Osteoblast (primary cell): Measurements from ENCODE around the gene CD3E. TPM values are rescaled to one million over a fixed set of nuclear protein-coding genes. Genes with fewer than 3 reads are reported as not detected.

Experiments used
- DNase-seq: peaks from one replicate; pipeline ENCODE4 v3.0.0; 2011; ENCODE audit warnings: low spot score, mixed read lengths; ENCODE audit not compliant: insufficient read length; ENCODE audit errors: missing footprints
- H2AFZ ChIP-seq: 2 replicates; pipeline ENCODE4 v1.6.0; 2011; ENCODE audit warnings: mild to moderate bottlenecking, low read length
- H3K27ac ChIP-seq: 2 replicates; pipeline ENCODE4 v1.5.1; 2011; ENCODE audit warnings: mild to moderate bottlenecking, low read depth, low read length, moderate library complexity
- H3K27me3 ChIP-seq: 2 replicates; pipeline ENCODE4 v1.6.0; 2012; ENCODE audit warnings: mild to moderate bottlenecking, control low read depth, inconsistent platforms, low read length, moderate library complexity; ENCODE audit not compliant: insufficient read depth
- H3K36me3 ChIP-seq: 2 replicates; pipeline ENCODE4 v1.5.1; 2011; ENCODE audit warnings: mild to moderate bottlenecking, low read length, control low read depth, moderate library complexity; ENCODE audit not compliant: insufficient read depth
- H3K4me1 ChIP-seq: 2 replicates; pipeline ENCODE4 v1.5.1; 2011; ENCODE audit warnings: mild to moderate bottlenecking, low read length, control low read depth, moderate library complexity; ENCODE audit not compliant: insufficient read depth
- H3K4me2 ChIP-seq: 2 replicates; pipeline ENCODE4 v1.6.0; 2011; ENCODE audit warnings: mild to moderate bottlenecking, low read length; ENCODE audit not compliant: insufficient read depth
- H3K4me3 ChIP-seq: fragments of 200-600 bp; sonication (generic); 3 replicates; pipeline ENCODE4 v1.5.1; 2012; ENCODE audit warnings: mild to moderate bottlenecking, low read length, inconsistent platforms; ENCODE audit not compliant: insufficient read depth
- H3K79me2 ChIP-seq: 2 replicates; pipeline ENCODE4 v1.6.0; 2012; ENCODE audit warnings: mild to moderate bottlenecking, low read length, control low read depth, inconsistent platforms; ENCODE audit not compliant: insufficient read depth
- H3K9me3 ChIP-seq: 2 replicates; pipeline ENCODE4 v1.5.1; 2011; ENCODE audit warnings: low read depth, low read length, control low read depth
- H4K20me1 ChIP-seq: 2 replicates; pipeline ENCODE4 v1.6.0; 2012; ENCODE audit warnings: mild to moderate bottlenecking, low read length, control low read depth; ENCODE audit not compliant: insufficient read depth
- CTCF ChIP-seq: IDR thresholded peaks from 2 replicates; pipeline ENCODE4 v1.5.1; 2011; ENCODE audit warnings: mild to moderate bottlenecking, low read depth, low read length, moderate library complexity; ENCODE audit errors: extremely low read depth
- total RNA-seq: library from RNA; depleted of rRNA; stranded (reverse); fragments of >200 nt; gene quantifications from 2 replicates; pipeline ENCODE4 v1.2.3, GENCODE V29; 2012

The CD3E gene
- total RNA-seq, 1 donor, result not detected

- Histone ChIP-seq H3K79me2 (no peaks in the 10 kb centered on the region), H3K27ac (no peak overlapping the region), H3K4me1 (no peaks in the 10 kb centered on the region), H4K20me1 (no peaks in the 10 kb centered on the region), H3K4me3 (no peak overlapping the region), H2AFZ (no peak overlapping the region), H3K36me3 (no peaks in the 10 kb centered on the region), H3K27me3 (peaks cover 59% of the 10 kb centered on the region), H3K9me3 (no peaks in the 10 kb centered on the region), H3K4me2 (no peak overlapping the region)
- TF ChIP-seq CTCF, result no peak
- DNase-seq, result no peak
Observed at GRCh38 chr11:118265954-118266353, 38.6 kb upstream of the CD3E start.

GRCh38 chr11:118267486-118267885, 37.0 kb upstream of the CD3E start:
- Histone ChIP-seq H3K27me3 (peaks cover 47% of the 10 kb centered on the region), H3K79me2 (no peaks in the 10 kb centered on the region), H3K27ac (no peak overlapping the region), H3K36me3 (no peaks in the 10 kb centered on the region), H3K9me3 (no peaks in the 10 kb centered on the region), H3K4me2 (no peak overlapping the region), H3K4me3 (no peak overlapping the region), H3K4me1 (no peaks in the 10 kb centered on the region), H4K20me1 (no peaks in the 10 kb centered on the region), H2AFZ (no peak overlapping the region)
- no peak for TF ChIP-seq CTCF
- no peak for DNase-seq

- no peak overlapping the region for H3K4me2 ChIP-seq
- no peaks in the 10 kb centered on the region for H3K9me3 ChIP-seq
- H3K4me3 ChIP-seq, result no peak overlapping the region
- H3K79me2 ChIP-seq, result no peaks in the 10 kb centered on the region
- no peak for DNase-seq
- peaks cover 9% of the 10 kb centered on the region for H3K27me3 ChIP-seq
- no peaks in the 10 kb centered on the region for H4K20me1 ChIP-seq
- no peaks in the 10 kb centered on the region for H3K4me1 ChIP-seq
- H3K27ac ChIP-seq, result no peak overlapping the region
- no peak for TF ChIP-seq CTCF
- no peak overlapping the region for H2AFZ ChIP-seq
- H3K36me3 ChIP-seq, result no peaks in the 10 kb centered on the region
Observed at GRCh38 chr11:118272001-118272400, 32.5 kb upstream of the CD3E start.

- Histone ChIP-seq H3K27ac (no peak overlapping the region), H4K20me1 (no peaks in the 10 kb centered on the region), H3K36me3 (no peaks in the 10 kb centered on the region), H3K79me2 (no peaks in the 10 kb centered on the region), H3K4me2 (no peak overlapping the region), H3K27me3 (peaks cover 3% of the 10 kb centered on the region), H2AFZ (no peak overlapping the region), H3K4me1 (no peaks in the 10 kb centered on the region), H3K4me3 (no peak overlapping the region), H3K9me3 (no peaks in the 10 kb centered on the region)
- DNase-seq, result no peak
- no peak for TF ChIP-seq CTCF
Observed at GRCh38 chr11:118274186-118274585, 30.3 kb upstream of the CD3E start.
